Karpas-422 (cell line): ENCODE results near the gene SIPA1L3. TPM values are rescaled to one million over a fixed set of nuclear protein-coding genes. Genes with fewer than 3 reads are reported as not detected.

Experiments used
- DNase-seq: peaks from one replicate; pipeline ENCODE4 v3.0.0-alpha.2; 2015
- H2AFZ ChIP-seq: fragments of 200-600 bp; sonication (generic); 2 replicates; pipeline ENCODE4 v1.6.1; 2014; ENCODE audit warnings: antibody characterized with exemption, low read length, mixed read lengths
- H3K27ac ChIP-seq: fragments of 200-600 bp; sonication (generic); 2 replicates; pipeline ENCODE4 v1.5.1; 2014; ENCODE audit warnings: mild to moderate bottlenecking, low read length, moderate library complexity
- H3K27me3 ChIP-seq: fragments of 200-600 bp; sonication (generic); 2 replicates; pipeline ENCODE4 v1.6.1; 2014; ENCODE audit warnings: low read length, mixed read lengths
- H3K36me3 ChIP-seq: fragments of 200-600 bp; sonication (generic); 2 replicates; pipeline ENCODE4 v1.6.1; 2014; ENCODE audit warnings: low read length, mixed read lengths; ENCODE audit not compliant: insufficient read depth
- H3K4me1 ChIP-seq: fragments of 200-600 bp; sonication (generic); 2 replicates; pipeline ENCODE4 v1.6.1; 2014; ENCODE audit warnings: mild to moderate bottlenecking, low read length, mixed read lengths
- H3K4me2 ChIP-seq: fragments of 200-600 bp; sonication (generic); 2 replicates; pipeline ENCODE4 v1.6.1; 2014; ENCODE audit warnings: low read length, low read depth, mild to moderate bottlenecking; ENCODE audit not compliant: poor library complexity, severe bottlenecking
- H3K4me3 ChIP-seq: fragments of 200-600 bp; sonication (generic); 2 replicates; pipeline ENCODE4 v1.5.1; 2014; ENCODE audit warnings: mild to moderate bottlenecking, antibody characterized with exemption, low read length, mixed read lengths
- H3K79me2 ChIP-seq: fragments of 200-600 bp; sonication (generic); 2 replicates; pipeline ENCODE4 v1.6.1; 2014; ENCODE audit warnings: mild to moderate bottlenecking, low read length, mixed read lengths
- H3K9ac ChIP-seq: fragments of 200-600 bp; sonication (generic); 2 replicates; pipeline ENCODE4 v1.6.0; 2014; ENCODE audit warnings: low read length
- H3K9me2 ChIP-seq: fragments of 200-600 bp; sonication (generic), shearing (Covaris generic); replicated peaks from 2 replicates; pipeline ENCODE4 v1.6.0; 2014; ENCODE audit warnings: mild to moderate bottlenecking, low read length, moderate library complexity; ENCODE audit not compliant: insufficient read depth
- H3K9me3 ChIP-seq: fragments of 300-700, 200-600 bp; sonication (generic); 2 replicates; pipeline ENCODE4 v1.6.1; 2014; ENCODE audit warnings: low read length, mixed read lengths
- H4K20me1 ChIP-seq: fragments of 200-600 bp; sonication (generic); 2 replicates; pipeline ENCODE4 v1.6.1; 2014; ENCODE audit warnings: mild to moderate bottlenecking, antibody characterized with exemption, low read length, low read depth; ENCODE audit not compliant: insufficient read depth
- total RNA-seq: library from RNA; depleted of rRNA; stranded (reverse); fragments of >200 nt; shearing (Covaris generic); gene quantifications from 2 replicates; pipeline ENCODE4 v1.2.3, GENCODE V29; 2014; ENCODE audit warnings: low replicate concordance

SIPA1L3 gene
- total RNA-seq, 1 experiment from 2014 or later: 88.1 TPM

- H3K9ac ChIP-seq: no peak overlapping the region
- no peaks in the 10 kb centered on the region for H4K20me1 ChIP-seq
- H2AFZ ChIP-seq: no peak overlapping the region
- no peaks in the 10 kb centered on the region for H3K79me2 ChIP-seq
- peaks cover 31% of the 10 kb centered on the region for H3K36me3 ChIP-seq
- H3K9me3 ChIP-seq: no peaks in the 10 kb centered on the region
- peak; percentile 44 for DNase-seq
- H3K4me1 ChIP-seq: peaks cover 11% of the 10 kb centered on the region
- no peak overlapping the region for H3K4me2 ChIP-seq
- no peak overlapping the region for H3K27ac ChIP-seq
- H3K4me3 ChIP-seq: no peak overlapping the region
- H3K27me3 ChIP-seq: no peaks in the 10 kb centered on the region
- H3K9me2 ChIP-seq: no peaks in the 10 kb centered on the region
Measured at GRCh38 chr19:38162632-38163031, 255.6 kb downstream of the SIPA1L3 start.

DNA sequence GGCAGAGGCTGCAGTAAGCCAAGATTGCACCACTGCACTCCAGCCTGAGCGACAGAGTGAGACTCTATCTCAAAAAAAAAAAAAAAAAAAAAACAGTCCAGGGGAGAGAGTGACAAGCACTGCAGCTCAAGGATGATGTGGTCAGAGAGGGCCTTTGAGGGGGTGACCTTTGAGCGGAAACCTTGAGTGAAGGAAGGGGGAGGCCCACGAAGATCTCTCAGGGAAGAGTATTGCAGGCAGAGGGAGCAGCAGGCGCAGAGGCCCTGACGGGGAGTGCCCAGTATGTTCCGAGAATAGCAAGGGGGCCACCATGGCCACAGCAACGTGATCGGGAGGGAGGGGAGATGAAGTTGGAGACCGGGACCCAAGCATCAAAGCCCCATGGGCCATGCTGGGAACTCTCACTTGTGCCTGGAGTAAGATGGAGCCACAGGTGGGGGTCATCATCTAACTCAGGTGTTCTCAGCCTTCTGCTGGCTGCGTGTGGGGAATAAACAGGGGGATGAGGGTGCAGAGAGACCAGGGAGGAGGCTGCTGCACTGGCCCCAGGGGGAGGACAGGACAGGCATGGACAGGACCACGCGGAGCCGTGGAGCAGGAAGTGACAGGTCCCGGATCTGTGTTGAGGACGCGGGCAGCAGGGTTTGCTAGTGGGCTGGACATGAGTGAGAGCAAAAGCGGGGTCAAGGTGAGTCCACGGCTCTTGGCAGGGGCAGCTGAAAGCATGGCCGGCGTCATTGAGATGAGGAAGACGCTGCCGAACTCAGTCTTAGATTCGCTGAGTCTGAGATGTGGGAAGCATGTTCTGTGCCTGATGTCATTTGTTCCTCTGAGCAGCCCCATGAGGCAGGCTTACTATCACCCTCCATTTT lies 256.6 kb downstream of the SIPA1L3 start:
- H3K9me3 ChIP-seq: no peaks in the 10 kb centered on the region
- DNase-seq: no peak
- no peaks in the 10 kb centered on the region for H3K9me2 ChIP-seq
- H4K20me1 ChIP-seq: no peaks in the 10 kb centered on the region
- peaks cover 21% of the 10 kb centered on the region for H3K4me1 ChIP-seq
- H2AFZ ChIP-seq: no peak overlapping the region
- no peak overlapping the region for H3K4me3 ChIP-seq
- H3K79me2 ChIP-seq: no peaks in the 10 kb centered on the region
- no peak overlapping the region for H3K9ac ChIP-seq
- H3K27me3 ChIP-seq: no peaks in the 10 kb centered on the region
- no peak overlapping the region for H3K4me2 ChIP-seq
- H3K36me3 ChIP-seq: peaks cover 26% of the 10 kb centered on the region
- H3K27ac ChIP-seq: no peak overlapping the region

- no peaks in the 10 kb centered on the region for H3K9me2 ChIP-seq
- no peak overlapping the region for H2AFZ ChIP-seq
- no peaks in the 10 kb centered on the region for H4K20me1 ChIP-seq
- peaks cover 24% of the 10 kb centered on the region for H3K4me1 ChIP-seq
- H3K36me3 ChIP-seq: peaks cover 22% of the 10 kb centered on the region
- no peak for DNase-seq
- H3K4me2 ChIP-seq: no peak overlapping the region
- H3K27me3 ChIP-seq: no peaks in the 10 kb centered on the region
- no peaks in the 10 kb centered on the region for H3K79me2 ChIP-seq
- H3K27ac ChIP-seq: no peak overlapping the region
- no peaks in the 10 kb centered on the region for H3K9me3 ChIP-seq
- H3K9ac ChIP-seq: no peak overlapping the region
- H3K4me3 ChIP-seq: no peak overlapping the region
Measured at GRCh38 chr19:38164526-38164925, 257.5 kb downstream of the SIPA1L3 start.

DNA sequence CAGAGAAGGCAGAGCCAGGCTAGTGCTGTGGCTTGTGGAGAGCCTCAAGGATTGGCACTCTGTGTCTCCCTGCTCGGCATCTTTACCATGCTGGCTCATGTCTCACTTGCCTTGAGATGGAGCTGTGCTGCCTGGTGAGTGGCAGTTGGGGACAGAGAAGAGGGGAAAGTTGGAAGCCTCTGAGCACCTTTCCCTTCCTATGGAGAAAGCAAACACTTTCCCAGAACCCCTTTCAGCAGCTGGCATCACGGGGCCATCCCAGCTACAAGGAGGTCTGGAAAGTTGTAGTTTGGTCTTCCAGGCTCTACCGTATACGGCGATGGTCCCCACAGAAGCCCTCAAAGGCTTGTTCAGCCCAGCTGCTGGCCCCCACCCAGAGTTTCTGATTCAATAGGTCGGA lies 258.3 kb downstream of the SIPA1L3 start:
- no peaks in the 10 kb centered on the region for H4K20me1 ChIP-seq

GRCh38 chr19:38168637-38169036 lies 261.6 kb downstream of the SIPA1L3 start:
- peaks cover 24% of the 10 kb centered on the region for H3K4me1 ChIP-seq
- H3K36me3 ChIP-seq: 0 out of 2 replicates have a peak, but pooled peaks cover 5% of the 10 kb centered on the region
- peak overlapping the region; percentile 38 for H3K4me2 ChIP-seq
- H3K4me3 ChIP-seq: no peak overlapping the region
- no peaks in the 10 kb centered on the region for H3K9me2 ChIP-seq
- H3K79me2 ChIP-seq: no peaks in the 10 kb centered on the region
- no peak overlapping the region for H3K9ac ChIP-seq
- peak overlapping the region; percentile 0; the same call in 1 of the 2 replicates for H3K27ac ChIP-seq
- H3K27me3 ChIP-seq: no peaks in the 10 kb centered on the region
- H4K20me1 ChIP-seq: no peaks in the 10 kb centered on the region
- H3K9me3 ChIP-seq: no peaks in the 10 kb centered on the region
- no peak for DNase-seq
- no peak overlapping the region for H2AFZ ChIP-seq

More for the DNA sequence above, 258.3 kb downstream of the SIPA1L3 start:
- H3K4me3 ChIP-seq: no peak overlapping the region
- no peaks in the 10 kb centered on the region for H3K27me3 ChIP-seq
- no peaks in the 10 kb centered on the region for H3K9me3 ChIP-seq
- H3K4me2 ChIP-seq: no peak overlapping the region
- no peak overlapping the region for H2AFZ ChIP-seq
- H3K27ac ChIP-seq: no peak overlapping the region
- no peak for DNase-seq
- H3K79me2 ChIP-seq: no peaks in the 10 kb centered on the region
- peaks cover 24% of the 10 kb centered on the region for H3K4me1 ChIP-seq
- no peaks in the 10 kb centered on the region for H3K9me2 ChIP-seq
- no peak overlapping the region for H3K9ac ChIP-seq
- peaks cover 22% of the 10 kb centered on the region for H3K36me3 ChIP-seq

GRCh38 chr19:38170334-38170733 lies 263.3 kb downstream of the SIPA1L3 start:
- no peak overlapping the region for H2AFZ ChIP-seq
- no peaks in the 10 kb centered on the region for H3K27me3 ChIP-seq
- peaks cover 5% of the 10 kb centered on the region; the same call in 1 of the 2 replicates for H3K36me3 ChIP-seq
- H3K4me3 ChIP-seq: no peak overlapping the region
- H3K27ac ChIP-seq: no peak overlapping the region
- no peak overlapping the region for H3K4me2 ChIP-seq
- DNase-seq: no peak
- no peaks in the 10 kb centered on the region for H3K79me2 ChIP-seq
- 0 out of 2 replicates have a peak, but pooled peaks cover 3% of the 10 kb centered on the region for H4K20me1 ChIP-seq
- H3K4me1 ChIP-seq: peaks cover 24% of the 10 kb centered on the region
- no peaks in the 10 kb centered on the region for H3K9me2 ChIP-seq
- no peak overlapping the region for H3K9ac ChIP-seq
- no peaks in the 10 kb centered on the region for H3K9me3 ChIP-seq

- H3K36me3 ChIP-seq: peaks cover 5% of the 10 kb centered on the region; the same call in 1 of the 2 replicates
- no peak overlapping the region for H3K9ac ChIP-seq
- no peaks in the 10 kb centered on the region for H3K79me2 ChIP-seq
- H3K4me2 ChIP-seq: no peak overlapping the region
- H3K27me3 ChIP-seq: no peaks in the 10 kb centered on the region
- H3K4me1 ChIP-seq: peaks cover 19% of the 10 kb centered on the region
- H4K20me1 ChIP-seq: 0 out of 2 replicates have a peak, but pooled peaks cover 3% of the 10 kb centered on the region
- H3K9me3 ChIP-seq: no peaks in the 10 kb centered on the region
- H3K27ac ChIP-seq: no peak overlapping the region
- DNase-seq: no peak
- no peaks in the 10 kb centered on the region for H3K9me2 ChIP-seq
- H2AFZ ChIP-seq: no peak overlapping the region
- no peak overlapping the region for H3K4me3 ChIP-seq
Measured at GRCh38 chr19:38172001-38172400, 265.0 kb downstream of the SIPA1L3 start.

- H3K9ac ChIP-seq: no peak overlapping the region
- H4K20me1 ChIP-seq: 0 out of 2 replicates have a peak, but pooled peaks cover 3% of the 10 kb centered on the region
- peaks cover 5% of the 10 kb centered on the region; the same call in 1 of the 2 replicates for H3K36me3 ChIP-seq
- H3K9me3 ChIP-seq: no peaks in the 10 kb centered on the region
- peaks cover 4% of the 10 kb centered on the region for H3K4me1 ChIP-seq
- no peak overlapping the region for H3K27ac ChIP-seq
- no peaks in the 10 kb centered on the region for H3K9me2 ChIP-seq
- no peak overlapping the region for H3K4me2 ChIP-seq
- no peaks in the 10 kb centered on the region for H3K27me3 ChIP-seq
- DNase-seq: no peak
- no peaks in the 10 kb centered on the region for H3K79me2 ChIP-seq
- H2AFZ ChIP-seq: no peak overlapping the region
- no peak overlapping the region for H3K4me3 ChIP-seq
Measured at GRCh38 chr19:38173291-38174041, 266.5 kb downstream of the SIPA1L3 start.
